K562 (cell line): ENCODE data around the gene COL23A1. TPM values are rescaled to one million over a fixed set of nuclear protein-coding genes. Genes with fewer than 3 reads are reported as not detected.

Source experiments
- ATAC-seq: fragments of 200-7000 bp; cut with Tn5 transposase; 3 replicates; pipeline ENCODE4 v1.9.1; 2020; ENCODE audit warnings: moderate library complexity
- BruUV-seq: library from RNA; stranded (reverse); fragments of 400-500 nt; replicated peaks from 2 replicates; lab custom pipeline; 2021; lab: Mats Ljungman, UMichigan
- CTCF ChIA-PET: fragments of 300-600 bp; formaldehyde crosslinking; extraction: SDS; loops from one replicate; lab custom pipeline; 2021; ENCODE audit warnings: low intra/inter-chr PET ratio; lab: Yijun Ruan, JAX
- POLR2A ChIA-PET: fragments of 300-600, 350-650 bp; sonication (Branson Sonifier 250); formaldehyde crosslinking; extraction: SDS; loops from one replicate; lab custom pipeline; 2021; ENCODE audit warnings: antibody characterized with exemption, inconsistent platforms; lab: Yijun Ruan, JAX
- DNase-seq, 4 experiments: peaks; one replicate each; pipeline versions ENCODE4 v3.0.0 to v3.0.0-alpha.2; 2011 to 2018; ENCODE audit warnings: low spot score in 3 of 4, mixed read lengths in 3 of 4; ENCODE audit errors: extremely low read depth in 1 of 4
- FAIRE-seq: peaks from 2 replicates; lab custom pipeline; 2011; peaks lifted over from hg19 to GRCh38; lab: Jason Lieb, UNC
- H2AFZ ChIP-seq: 2 replicates; pipeline ENCODE4 v1.6.0; 2011; ENCODE audit warnings: low read depth, low read length, control low read depth, inconsistent platforms
- H3K27ac ChIP-seq: fragments of 200-600 bp; 3 replicates; pipeline ENCODE4 v1.8.0; 2011; ENCODE audit warnings: low read depth, mild to moderate bottlenecking, control low read depth, inconsistent platforms, low read length, moderate library complexity, mixed read lengths; ENCODE audit errors: extremely low read depth
- H3K27me3 ChIP-seq, 2 experiments: fragments of 300-600 bp in 1 of 2; 2 replicates in 1 of 2; 3 replicates in 1 of 2; pipeline versions ENCODE4 v1.6.0 to v1.8.0; 2011; ENCODE audit warnings: inconsistent platforms in 2 of 2, low read length in 2 of 2, mild to moderate bottlenecking in 1 of 2, mixed read lengths in 1 of 2, moderate library complexity in 1 of 2; ENCODE audit not compliant: control insufficient read depth in 2 of 2, insufficient read depth in 2 of 2
- H3K36me3 ChIP-seq: fragments of 300-600 bp; 3 replicates; pipeline ENCODE4 v1.8.0; 2011; ENCODE audit warnings: mild to moderate bottlenecking, low read length, inconsistent platforms; ENCODE audit not compliant: control insufficient read depth, insufficient read depth
- H3K4me1 ChIP-seq, 2 experiments: fragments of 200-600 bp in 1 of 2; replicated peaks in 1 of 2; 2 replicates in 1 of 2; 3 replicates in 1 of 2; pipeline versions ENCODE4 v1.5.1 to v1.8.0; 2011; ENCODE audit warnings: inconsistent platforms in 2 of 2, low read length in 2 of 2, mild to moderate bottlenecking in 1 of 2, mixed read lengths in 1 of 2, moderate library complexity in 1 of 2; ENCODE audit not compliant: control insufficient read depth in 2 of 2, insufficient read depth in 2 of 2
- H3K4me2 ChIP-seq: 2 replicates; pipeline ENCODE4 v1.6.1; 2011; ENCODE audit warnings: low read length, control low read depth, inconsistent platforms, mixed read lengths; ENCODE audit not compliant: insufficient read depth
- H3K4me3 ChIP-seq: fragments of 200-600 bp; sonication (generic), shearing (Covaris generic); 2 replicates; pipeline ENCODE4 v1.5.1; 2016; ENCODE audit warnings: control low read depth, inconsistent platforms
- H3K79me2 ChIP-seq: fragments of 200-600 bp; 3 replicates; pipeline ENCODE4 v1.8.0; 2011; ENCODE audit warnings: low read length, inconsistent platforms; ENCODE audit not compliant: control insufficient read depth, insufficient read depth
- H3K9ac ChIP-seq, 2 experiments: 2 replicates each; pipeline versions ENCODE4 v1.6.0 to v1.6.1; 2011; ENCODE audit warnings: low read depth in 2 of 2, low read length in 2 of 2, control low read depth in 1 of 2, inconsistent platforms in 1 of 2, mild to moderate bottlenecking in 1 of 2, mixed read lengths in 1 of 2; ENCODE audit not compliant: insufficient read depth in 1 of 2
- H3K9me1 ChIP-seq: one replicate; pipeline ENCODE4 v1.6.0; 2011; ENCODE audit warnings: inconsistent platforms, mild to moderate bottlenecking, low read length, moderate library complexity; ENCODE audit not compliant: control insufficient read depth, insufficient read depth
- H3K9me3 ChIP-seq: replicated peaks from 2 replicates; pipeline ENCODE4 v1.5.1; 2011; ENCODE audit warnings: low read depth, low read length, inconsistent platforms; ENCODE audit not compliant: control insufficient read depth, insufficient read depth
- H4K20me1 ChIP-seq: replicated peaks from 2 replicates; pipeline ENCODE4 v1.6.1; 2011; ENCODE audit warnings: low read length, inconsistent platforms, mixed read lengths; ENCODE audit not compliant: control insufficient read depth, insufficient read depth
- BRF1 ChIP-seq: IDR thresholded peaks from 3 replicates; pipeline ENCODE4 v1.6.1; 2011; ENCODE audit warnings: borderline replicate concordance, mild to moderate bottlenecking; ENCODE audit not compliant: insufficient read length; ENCODE audit errors: extremely low read depth
- CCAR2 ChIP-seq: fragments of 200-400 bp; formaldehyde crosslinking; IDR thresholded peaks from 2 replicates; pipeline ENCODE4 v1.6.1; 2017; ENCODE audit warnings: mild to moderate bottlenecking, low read depth, low read length
- CCNT2 ChIP-seq: IDR thresholded peaks from 2 replicates; pipeline ENCODE4 v1.6.1; 2011; ENCODE audit warnings: borderline replicate concordance, low read depth, mild to moderate bottlenecking, moderate library complexity, mixed read lengths, low read length; ENCODE audit not compliant: insufficient read length; ENCODE audit errors: extremely low read depth
- CEBPZ ChIP-seq: fragments of 150-350 bp; IDR thresholded peaks from 2 replicates; pipeline ENCODE4 v1.6.1; 2014; ENCODE audit warnings: low read depth, mild to moderate bottlenecking, low read length, borderline replicate concordance
- COPS2 ChIP-seq: fragments of 450-650 bp; conservative IDR thresholded peaks from 2 replicates; pipeline ENCODE4 v1.6.1; 2016; ENCODE audit warnings: mild to moderate bottlenecking, moderate library complexity
- PHTF2 ChIP-seq: fragments of 250-450 bp; sonication (Bioruptor Pico); IDR thresholded peaks from 2 replicates; pipeline ENCODE4 v1.5.0; 2021; ENCODE audit warnings: mild to moderate bottlenecking
- POLR2A ChIP-seq: fragments of 450-650 bp; conservative IDR thresholded peaks from 2 replicates; pipeline ENCODE4 v1.6.1; 2016
- POLR2AphosphoS5 ChIP-seq: IDR thresholded peaks from 2 replicates; pipeline ENCODE4 v1.6.1; 2011; ENCODE audit warnings: mild to moderate bottlenecking, low read depth, low read length, moderate library complexity; ENCODE audit not compliant: control insufficient read depth, insufficient read depth
- POLR2B ChIP-seq: fragments of 450-650 bp; IDR thresholded peaks from 2 replicates; pipeline ENCODE4 v1.6.1; 2018; ENCODE audit warnings: low read depth; ENCODE audit not compliant: partially characterized antibody
- POLR2G ChIP-seq: fragments of 200-400 bp; formaldehyde crosslinking; IDR thresholded peaks from 2 replicates; pipeline ENCODE4 v1.6.1; 2017; ENCODE audit warnings: low read depth, mild to moderate bottlenecking, antibody characterized with exemption, low read length, moderate library complexity
- RBFOX2 ChIP-seq: fragments of 200-400 bp; formaldehyde crosslinking; IDR thresholded peaks from 2 replicates; pipeline ENCODE4 v1.6.1; 2017; ENCODE audit warnings: low read depth, mild to moderate bottlenecking, low read length, moderate library complexity
- SIRT6 ChIP-seq: IDR thresholded peaks from one replicate; pipeline ENCODE4 v1.6.1; 2012; ENCODE audit warnings: low read depth, mild to moderate bottlenecking, control low read depth, inconsistent platforms, low read length, moderate library complexity
- SMARCE1 ChIP-seq: fragments of 450-650 bp; IDR thresholded peaks from 2 replicates; pipeline ENCODE4 v1.7.1; 2016; ENCODE audit warnings: mild to moderate bottlenecking
- SUPT5H ChIP-seq: fragments of 450-650 bp; IDR thresholded peaks from 2 replicates; pipeline ENCODE4 v1.6.1; 2016
- TCF3 ChIP-seq: sonication (generic); formaldehyde crosslinking; IDR thresholded peaks from 2 replicates; pipeline ENCODE4 v1.4.0; 2020; ENCODE audit warnings: mild to moderate bottlenecking, missing genetic modification reagents
- TEAD2 ChIP-seq: fragments of 450-650 bp; IDR thresholded peaks from 2 replicates; pipeline ENCODE4 v1.6.1; 2016; ENCODE audit warnings: missing genetic modification characterization, control low read depth, missing compliant biosample characterization
- ZNF217 ChIP-seq: sonication (generic); formaldehyde crosslinking; IDR thresholded peaks from 2 replicates; pipeline ENCODE4 v1.8.0; 2022; ENCODE audit warnings: mild to moderate bottlenecking, missing genetic modification reagents
- ZNF224 ChIP-seq: sonication (generic); formaldehyde crosslinking; IDR thresholded peaks from 2 replicates; pipeline ENCODE4 v1.8.0; 2022; ENCODE audit warnings: mild to moderate bottlenecking, missing genetic modification reagents
- ZNF444 ChIP-seq: fragments of 250-450 bp; sonication (Bioruptor Pico); IDR thresholded peaks from 2 replicates; pipeline ENCODE4 v1.4.0; 2020; ENCODE audit warnings: mild to moderate bottlenecking, moderate library complexity
- ZNF707 ChIP-seq: fragments of 250-450 bp; sonication (Bioruptor Pico); conservative IDR thresholded peaks from 2 replicates; pipeline ENCODE4 v1.8.0; 2022; ENCODE audit warnings: inconsistent platforms, mild to moderate bottlenecking, moderate library complexity
- WGBS: fragments of 100-300 bp; shearing (Covaris generic); methylation state at CpG from one replicate; pipeline ENCODE4 v1.1.6; 2016; ENCODE audit warnings: low coverage, mixed read lengths; ENCODE audit not compliant: insufficient coverage; ENCODE audit errors: missing lambda C conversion rate; 5-methylcytosine and 5-hydroxymethylcytosine counted together
- in situ Hi-C: fragments of 300-500 bp; cut with MboI; formaldehyde crosslinking; loops from 4 replicates; pipeline ENCODE4 v1.15.0; 2018; ENCODE audit warnings: inconsistent platforms, mixed read lengths
- intact Hi-C: fragments of 100-400 bp; cut with micrococcal nuclease; formaldehyde crosslinking; loops from 2 replicates; pipeline ENCODE4 v1.14.2; 2022
- polyA plus RNA-seq, 8 experiments: library from polyadenylated mRNA; depleted of rRNA in 4 of 8; stranded (reverse) in 5 of 8; unstranded in 3 of 8; fragments of >200 nt; fragmentation: Nextera tagmentation in 2 of 8; fragmentation: Illumina TruSeq in 1 of 8; extraction: Ambion mirVana in 2 of 8; extraction: Trizol in 1 of 8; gene quantifications; 2 replicates each; pipeline versions ENCODE4 v1.2.1 to v1.2.3, GENCODE V29; 2011 to 2014; ENCODE audit warnings: inconsistent platforms in 1 of 8, missing spikeins in 1 of 8
- total RNA-seq, 7 experiments: library from RNA; depleted of rRNA in 6 of 7; stranded (reverse); fragments of >200 nt in 6 of 7; fragmentation: Illumina TruSeq in 2 of 7; extraction: Trizol in 2 of 7; gene quantifications; 2 replicates each; pipeline versions ENCODE4 v1.2.1 to v1.2.3, GENCODE V29; 2011 to 2021; ENCODE audit warnings: low replicate concordance in 1 of 7

The COL23A1 gene
- total and polyA plus RNA-seq, 9 of the 15 experiments (the other 6 are each of a cell fraction or from before 2014, with no cell fraction given), result 0.09 TPM; not detected in 8

GRCh38 chr5:178209334-178210072, 380.7 kb downstream of the COL23A1 start:
- Histone ChIP-seq H4K20me1 (peaks cover 79% of the 10 kb centered on the region), H3K27me3 (no peaks in the 10 kb centered on the region), H3K36me3 (peaks cover 93% of the 10 kb centered on the region), H3K9ac (peak overlapping the region in 1 of 2 experiments; percentile 7; a peak in 1 of 4 replicates), H3K27ac (no peak overlapping the region), H3K9me3 (no peaks in the 10 kb centered on the region), H3K79me2 (peaks cover 54% of the 10 kb centered on the region), H3K4me1 (peaks cover 20 to 21% of the 10 kb centered on the region in 2 experiments; a peak in 4 of 5 replicates), H2AFZ (no peak overlapping the region), H3K4me2 (no peak overlapping the region), H3K9me1 (peaks cover 10% of the 10 kb centered on the region), H3K4me3 (no peak overlapping the region)
- 88% methylated on average over 8 of the region's 8 CpGs for WGBS
- in situ Hi-C loops, result no loop called here
- POLR2A ChIA-PET, result interaction anchor here (0.7 to 12.7 kb wide), 3 partner anchors 13 to 173 kb away, joined by 3 to 162 read pairs (median 5); partner anchors contain the start of gene PHYKPL
- no peak for FAIRE-seq
- CTCF ChIA-PET, result no interaction called here
- ATAC-seq, result no peak
- no TSS peak for BruUV-seq
- intact Hi-C loops, result no loop called here
- no peak for TF ChIP-seq ZNF707 (CRISPR knock-in tag)
- TF ChIP-seq CCNT2, result no peak
- TF ChIP-seq CCAR2, result no peak
- TF ChIP-seq ZNF444 (CRISPR knock-in tag), result no peak
- peak; percentile 43 for TF ChIP-seq POLR2B
- TF ChIP-seq POLR2AphosphoS5, result 0 out of 2 replicates have a peak, but pooled peaks have one; percentile 28
- TF ChIP-seq COPS2, result no peak
- TF ChIP-seq SUPT5H, result 0 out of 2 replicates have a peak, but pooled peaks have one; percentile 29
- TF ChIP-seq POLR2G, result 0 out of 2 replicates have a peak, but pooled peaks have one; percentile 21
- TF ChIP-seq PHTF2 (CRISPR knock-in tag), result no peak
- peak; percentile 34 for TF ChIP-seq RBFOX2
- TF ChIP-seq SMARCE1, result no peak
- TF ChIP-seq CEBPZ, result no peak
- peak; percentile 22 for TF ChIP-seq POLR2A
- no peak for TF ChIP-seq ZNF224
- TF ChIP-seq TEAD2 (tag), result no peak
- no peak for TF ChIP-seq SIRT6
- TF ChIP-seq BRF1, result no peak
- no peak for TF ChIP-seq TCF3 (CRISPR knock-in tag)
- no peak for TF ChIP-seq ZNF217 (CRISPR knock-in tag)
- DNase-seq, result no peak
